Measurements from ENCODE around the gene ZNF750. TPM values are rescaled to one million over a fixed set of nuclear protein-coding genes. Genes with fewer than 3 reads are reported as not detected.

Gene ZNF750
- total and polyA plus RNA-seq, 2 donors (not counting 3 experiments of a cell fraction or from before 2014, with no cell fraction given): 0.15 to 0.80 TPM

DNA sequence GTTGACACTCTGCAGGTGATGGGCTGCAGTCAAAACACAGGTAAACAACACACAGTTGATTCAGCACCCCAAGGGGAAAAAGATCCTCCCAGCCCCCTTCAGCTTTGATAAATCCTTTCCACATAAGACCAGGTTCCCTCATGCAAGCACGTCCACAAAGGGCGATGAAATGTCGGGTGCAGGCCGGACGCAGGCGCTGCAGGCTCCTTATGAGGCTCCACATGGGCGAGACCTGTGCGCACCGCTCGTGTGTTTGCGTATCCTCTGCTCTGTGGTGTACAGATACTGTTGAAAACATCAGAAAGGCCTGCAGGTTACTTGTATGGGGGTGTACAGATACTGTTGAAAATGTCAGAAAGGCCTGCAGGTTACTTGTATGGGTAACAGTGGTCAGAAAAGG lies 14.4 kb upstream of the ZNF750 start:
- POLR2A ChIA-PET: no interaction called here
- H3K9ac ChIP-seq (replicated peaks; ENCODE audit: extremely low read depth, insufficient read depth, low read length): no peak overlapping the region
- H3K27ac ChIP-seq (ENCODE audit: insufficient read depth, low read depth, low read length): no peak overlapping the region
- H3K4me3 ChIP-seq (replicated peaks in 1 of 3; ENCODE audit: insufficient read depth in 1 of 3, low read depth in 1 of 3, low read length in 3 of 3): no peak overlapping the region
- peaks cover 6% of the 10 kb centered on the region for H3K4me1 ChIP-seq (ENCODE audit: control insufficient read depth, extremely low read depth, insufficient read depth, low read length)
- H3K9me1 ChIP-seq (replicated peaks; ENCODE audit: control insufficient read depth, extremely low read depth, insufficient read depth, low read length): no peaks in the 10 kb centered on the region
- H3K27me3 ChIP-seq (ENCODE audit: control insufficient read depth in 2 of 2, insufficient read depth in 2 of 2, low read length in 2 of 2): no peaks in the 10 kb centered on the region
- H2AFZ ChIP-seq (ENCODE audit: low read depth, low read length): no peak overlapping the region
- CTCF ChIA-PET: interaction anchor here (1.4 to 2.4 kb wide), 4 partner anchors 10 to 72 kb away, joined by 3 to 17 read pairs (median 4); no protein-coding TSS in a partner anchor
- no peak overlapping the region for H3K4me2 ChIP-seq (ENCODE audit: insufficient read depth, low read length)
- BruUV-seq (replicated peaks): no TSS peak
- dilution Hi-C loops (cut with MboI; ENCODE audit: extremely low pct_ligation_motif_present, low sequenced_read_pairs): no loop called here
- no peak for DNase-seq (ENCODE audit: low read depth, low spot score)
- no peak for FAIRE-seq
- TF ChIP-seq, protein P1, sequence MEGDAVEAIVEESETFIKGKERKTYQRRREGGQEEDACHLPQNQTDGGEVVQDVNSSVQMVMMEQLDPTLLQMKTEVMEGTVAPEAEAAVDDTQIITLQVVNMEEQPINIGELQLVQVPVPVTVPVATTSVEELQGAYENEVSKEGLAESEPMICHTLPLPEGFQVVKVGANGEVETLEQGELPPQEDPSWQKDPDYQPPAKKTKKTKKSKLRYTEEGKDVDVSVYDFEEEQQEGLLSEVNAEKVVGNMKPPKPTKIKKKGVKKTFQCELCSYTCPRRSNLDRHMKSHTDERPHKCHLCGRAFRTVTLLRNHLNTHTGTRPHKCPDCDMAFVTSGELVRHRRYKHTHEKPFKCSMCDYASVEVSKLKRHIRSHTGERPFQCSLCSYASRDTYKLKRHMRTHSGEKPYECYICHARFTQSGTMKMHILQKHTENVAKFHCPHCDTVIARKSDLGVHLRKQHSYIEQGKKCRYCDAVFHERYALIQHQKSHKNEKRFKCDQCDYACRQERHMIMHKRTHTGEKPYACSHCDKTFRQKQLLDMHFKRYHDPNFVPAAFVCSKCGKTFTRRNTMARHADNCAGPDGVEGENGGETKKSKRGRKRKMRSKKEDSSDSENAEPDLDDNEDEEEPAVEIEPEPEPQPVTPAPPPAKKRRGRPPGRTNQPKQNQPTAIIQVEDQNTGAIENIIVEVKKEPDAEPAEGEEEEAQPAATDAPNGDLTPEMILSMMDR (IDR thresholded peaks at IDR 0.05; ENCODE audit: extremely low read depth in 1 of 2, insufficient read depth in 1 of 2, low read depth in 1 of 2, low read length in 2 of 2): no peak
- no peak for TF ChIP-seq EZH2 (IDR thresholded peaks at IDR 0.05; ENCODE audit: borderline replicate concordance, low read depth, low read length, severe bottlenecking)
- intact Hi-C loops (cut with micrococcal nuclease): no loop called here
- H3K79me2 ChIP-seq (ENCODE audit: control insufficient read depth, insufficient read depth, low read length): peaks cover 61% of the 10 kb centered on the region
- H3K9me3 ChIP-seq (replicated peaks; ENCODE audit: control insufficient read depth, insufficient read depth, low read length): no peaks in the 10 kb centered on the region
- no peaks in the 10 kb centered on the region for H4K20me1 ChIP-seq (replicated peaks; ENCODE audit: control insufficient read depth, extremely low read depth, insufficient read depth, low read length)
- peaks cover 6 to 10% of the 10 kb centered on the region in 2 experiments for H3K36me3 ChIP-seq (ENCODE audit: control insufficient read depth in 2 of 2, extremely low read depth in 1 of 2, insufficient read depth in 2 of 2, low read length in 2 of 2)

DNA sequence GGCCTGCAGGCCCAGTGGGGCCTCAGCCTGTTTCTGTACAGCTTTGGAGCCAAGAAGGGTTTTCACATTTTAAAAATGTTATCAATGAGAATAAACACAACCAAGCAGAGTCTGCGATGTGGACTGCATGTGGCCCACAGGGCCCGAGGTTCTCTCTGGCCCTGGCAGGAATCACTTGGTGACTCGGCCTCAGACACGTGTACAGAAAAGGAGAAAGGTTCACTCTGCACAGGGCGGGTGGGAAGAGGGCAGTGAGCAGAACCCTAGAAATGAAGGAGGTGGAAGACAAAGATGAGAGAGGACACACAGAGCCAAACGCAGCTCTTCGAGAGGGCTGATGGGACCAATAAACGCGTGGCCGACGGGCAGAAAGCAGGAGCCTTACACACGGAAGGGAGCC lies 11.6 kb upstream of the ZNF750 start:
- H3K4me2 ChIP-seq (ENCODE audit: insufficient read depth, low read length): no peak overlapping the region
- ChIA-PET POLR2A (no interaction called here), CTCF (no interaction called here)
- no TSS peak for BruUV-seq (replicated peaks)
- no peaks in the 10 kb centered on the region for H3K9me3 ChIP-seq (replicated peaks; ENCODE audit: control insufficient read depth, insufficient read depth, low read length)
- FAIRE-seq (no peak), DNase-seq (ENCODE audit: low read depth, low spot score) (no peak)
- no peak overlapping the region for H3K9ac ChIP-seq (replicated peaks; ENCODE audit: extremely low read depth, insufficient read depth, low read length)
- peaks cover 79% of the 10 kb centered on the region for H3K79me2 ChIP-seq (ENCODE audit: control insufficient read depth, insufficient read depth, low read length)
- TF ChIP-seq EZH2 (IDR thresholded peaks at IDR 0.05; ENCODE audit: borderline replicate concordance, low read depth, low read length, severe bottlenecking) (no peak), MYC (IDR thresholded peaks at IDR 0.05; ENCODE audit: low read depth, low read length) (no peak), JUN (IDR thresholded peaks at IDR 0.05; ENCODE audit: borderline replicate concordance, insufficient read depth, insufficient read length, low read depth) (no peak), POLR2A (IDR thresholded peaks at IDR 0.05; ENCODE audit: low read depth, low read length) (no peak), GATA2 (IDR thresholded peaks at IDR 0.05; ENCODE audit: insufficient read depth, insufficient read length, low read depth, low read length) (no peak), FOS (IDR thresholded peaks at IDR 0.05; ENCODE audit: borderline replicate concordance, insufficient read depth, low read length) (no peak), POLR2AphosphoS5 (IDR thresholded peaks at IDR 0.05; ENCODE audit: insufficient read depth, low read depth, low read length) (no peak)
- TF ChIP-seq, protein P1 (IDR thresholded peaks at IDR 0.05; ENCODE audit: extremely low read depth in 1 of 2, insufficient read depth in 1 of 2, low read depth in 1 of 2, low read length in 2 of 2): no peak
- TF ChIP-seq, protein P2, sequence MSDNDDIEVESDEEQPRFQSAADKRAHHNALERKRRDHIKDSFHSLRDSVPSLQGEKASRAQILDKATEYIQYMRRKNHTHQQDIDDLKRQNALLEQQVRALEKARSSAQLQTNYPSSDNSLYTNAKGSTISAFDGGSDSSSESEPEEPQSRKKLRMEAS (IDR thresholded peaks at IDR 0.05; ENCODE audit: insufficient read depth, insufficient read length): no peak
- intact Hi-C loops (cut with micrococcal nuclease): no loop called here
- H3K4me3 ChIP-seq (replicated peaks in 1 of 3; ENCODE audit: insufficient read depth in 1 of 3, low read depth in 1 of 3, low read length in 3 of 3): no peak overlapping the region
- no peaks in the 10 kb centered on the region for H3K9me1 ChIP-seq (replicated peaks; ENCODE audit: control insufficient read depth, extremely low read depth, insufficient read depth, low read length)
- no peaks in the 10 kb centered on the region for H4K20me1 ChIP-seq (replicated peaks; ENCODE audit: control insufficient read depth, extremely low read depth, insufficient read depth, low read length)
- dilution Hi-C loops (cut with MboI; ENCODE audit: extremely low pct_ligation_motif_present, low sequenced_read_pairs): no loop called here
- no peak overlapping the region for H2AFZ ChIP-seq (ENCODE audit: low read depth, low read length)
- H3K36me3 ChIP-seq (ENCODE audit: control insufficient read depth in 2 of 2, extremely low read depth in 1 of 2, insufficient read depth in 2 of 2, low read length in 2 of 2): peaks cover 6 to 10% of the 10 kb centered on the region in 2 experiments
- no peak overlapping the region for H3K27ac ChIP-seq (ENCODE audit: insufficient read depth, low read depth, low read length)
- H3K27me3 ChIP-seq (ENCODE audit: control insufficient read depth in 2 of 2, insufficient read depth in 2 of 2, low read length in 2 of 2): no peaks in the 10 kb centered on the region
- peaks cover 19% of the 10 kb centered on the region for H3K4me1 ChIP-seq (ENCODE audit: control insufficient read depth, extremely low read depth, insufficient read depth, low read length)
